Mucosa of descending colon (tissue), 3 donors: ENCODE results near the gene MMP25. TPM values are rescaled to one million over a fixed set of nuclear protein-coding genes. Genes with fewer than 3 reads are reported as not detected.
"Not testable (repeated sequence)": the region's sequence is repeated elsewhere in the genome, so short reads cannot be mapped to it uniquely, and the experiment has no call there.

Source experiments
- ATAC-seq: fragments of 200-7000 bp; cut with Tn5 transposase; one replicate; pipeline ENCODE4 v1.9.1; 2020; ENCODE audit warnings: mild to moderate bottlenecking, moderate library complexity
- DNase-seq, 3 donors: peaks; one replicate each; pipeline ENCODE4 v3.0.0-alpha.2; 2020
- H3K36me3 ChIP-seq: fragments of 200-600 bp; one replicate; pipeline ENCODE4 v1.8.0; 2021; ENCODE audit warnings: low read depth, mild to moderate bottlenecking
- H3K4me1 ChIP-seq: fragments of 200-600 bp; one replicate; pipeline ENCODE4 v1.8.0; 2021; ENCODE audit warnings: low read depth, mild to moderate bottlenecking
- H3K4me3 ChIP-seq: fragments of 200-600 bp; one replicate; pipeline ENCODE4 v1.8.0; 2021; ENCODE audit warnings: mild to moderate bottlenecking
- H3K9me3 ChIP-seq: fragments of 200-600 bp; one replicate; pipeline ENCODE4 v1.8.0; 2021; ENCODE audit warnings: mild to moderate bottlenecking
- CTCF ChIP-seq: fragments of 200-600 bp; IDR thresholded peaks from one replicate; pipeline ENCODE4 v1.8.0; 2022; ENCODE audit warnings: antibody characterized with exemption, mild to moderate bottlenecking
- intact Hi-C, 2 donors: fragments of 100-400 bp; cut with DNase I in 1 of 2; cut with micrococcal nuclease in 1 of 2; formaldehyde crosslinking; loops; one replicate each; pipeline versions ENCODE4 v1.11.0 to v1.11.1; 2022; cut with DNase I, micrococcal nuclease
- total RNA-seq, 3 donors: library from RNA; stranded (reverse); fragmentation: NEBNext Ultra II Directional in 2 of 3; extraction: Animal tissue kit (Norgen Biotek cat#: 25700) in 2 of 3; gene quantifications; one replicate each; pipeline versions ENCODE4 v1.2.1 to v1.2.4, GENCODE V29; 2021 to 2023
- donor health status: DM: no; HTN: no; CAD: no; lungs with moderate emphysema.
- donor health status: DM: no; HTN: no; CAD: no.
- donor health status: DM: no; HTN: yes; CAD: no.

Gene MMP25
- total RNA-seq, 3 donors from 2014 or later: 0.69 to 4.0 (median 2.1) TPM

- Histone ChIP-seq H3K36me3 (no peaks in the 10 kb centered on the region), H3K4me3 (no peak overlapping the region), H3K9me3 (no peaks in the 10 kb centered on the region), H3K4me1 (no peaks in the 10 kb centered on the region)
- peak in 2 of 3 donors; percentile 18 to 43 for DNase-seq
- intact Hi-C loops: no loop called here
- ATAC-seq: no peak
- no peak for TF ChIP-seq CTCF
Observed at GRCh38 chr16:3076577-3076976, 30.2 kb downstream of the MMP25 start.

DNA sequence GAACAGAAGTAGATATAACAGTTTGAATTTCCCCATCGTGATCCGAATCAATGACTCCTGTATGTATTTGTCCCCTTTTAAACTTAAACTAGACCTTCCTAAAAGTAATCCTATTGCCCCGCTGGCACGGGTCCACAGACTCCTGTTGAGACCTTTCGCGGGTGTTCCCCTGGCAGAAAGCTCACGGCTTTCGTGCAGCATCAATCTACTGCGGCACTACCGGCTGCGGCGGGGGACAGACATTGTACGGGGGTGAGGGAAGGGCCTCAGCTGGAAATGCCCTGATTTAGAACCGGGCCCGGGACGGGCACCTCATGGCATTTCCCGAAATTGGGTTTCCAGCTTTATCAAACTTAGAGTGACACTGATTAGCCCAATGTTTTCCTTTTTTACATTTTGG lies 33.7 kb downstream of the MMP25 start:
- Histone ChIP-seq H3K9me3 (no peaks in the 10 kb centered on the region), H3K36me3 (no peaks in the 10 kb centered on the region), H3K4me1 (no peaks in the 10 kb centered on the region), H3K4me3 (no peak overlapping the region)
- ATAC-seq: no peak
- intact Hi-C loops: no loop called here
- DNase-seq: peak in 2 of 3 donors; percentile 10 to 43
- TF ChIP-seq CTCF: no peak

- H3K9me3 ChIP-seq, H3K36me3 ChIP-seq, H3K4me1 ChIP-seq, H3K4me3 ChIP-seq, ATAC-seq, intact Hi-C loops: not testable (repeated sequence)
- DNase-seq: peak in 2 of 3 donors; percentile 10 to 15
Observed at GRCh38 chr16:3081957-3082356, 35.6 kb downstream of the MMP25 start.

DNA sequence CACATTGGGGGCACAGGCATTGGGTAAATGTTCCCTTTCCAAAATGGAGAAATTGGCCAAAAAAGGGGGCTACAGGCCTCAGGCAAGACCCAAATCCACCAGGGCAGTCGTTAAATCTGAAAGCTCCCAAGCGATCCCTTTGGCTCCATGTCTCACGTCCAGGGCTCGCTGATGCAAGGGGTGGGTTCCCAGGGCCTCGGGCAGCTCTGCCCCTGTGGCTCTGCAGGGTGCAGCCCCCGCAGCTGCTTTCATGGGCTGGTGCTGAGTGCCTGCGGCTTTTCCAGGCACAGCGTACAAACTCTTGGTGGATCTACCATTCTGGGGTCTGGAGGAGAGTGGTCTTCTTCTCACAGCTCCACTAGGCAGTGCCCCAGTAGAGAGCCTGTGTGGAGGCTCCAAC lies 37.0 kb downstream of the MMP25 start:
- H3K4me1 ChIP-seq, ATAC-seq, H3K4me3 ChIP-seq, H3K36me3 ChIP-seq, intact Hi-C loops, H3K9me3 ChIP-seq: not testable (repeated sequence)
- DNase-seq: peak in 1 of 3 donors; percentile 27

- intact Hi-C loops: no loop called here
- ATAC-seq: no peak
- Histone ChIP-seq H3K36me3 (no peaks in the 10 kb centered on the region), H3K4me3 (no peak overlapping the region), H3K9me3 (no peaks in the 10 kb centered on the region), H3K4me1 (no peaks in the 10 kb centered on the region)
- DNase-seq: no peak
- no peak for TF ChIP-seq CTCF
Observed at GRCh38 chr16:3084491-3084890, 38.1 kb downstream of the MMP25 start.

GRCh38 chr16:3084969-3085670 lies 38.8 kb downstream of the MMP25 start:
- Histone ChIP-seq H3K4me1 (no peaks in the 10 kb centered on the region), H3K36me3 (no peaks in the 10 kb centered on the region)
- intact Hi-C loops: no loop called here

More at GRCh38 chr16:3084969-3085670, 38.8 kb downstream of the MMP25 start:
- no peak for ATAC-seq
- no peak for TF ChIP-seq CTCF
- no peaks in the 10 kb centered on the region for H3K9me3 ChIP-seq
- H3K4me3 ChIP-seq: no peak overlapping the region
- no peak for DNase-seq
